Kidney epithelial cell (primary cell): Measurements from ENCODE around the gene C1QTNF4. TPM values are rescaled to one million over a fixed set of nuclear protein-coding genes. Genes with fewer than 3 reads are reported as not detected.
A peak's percentile ranks its signal among the peaks of the same experiment; 100 is the strongest.

ENCODE experiments used
- DNase-seq: peaks from one replicate; pipeline ENCODE4 v3.0.0-alpha.2; 2010; ENCODE audit warnings: low read depth
- H3K27me3 ChIP-seq: 2 replicates; pipeline ENCODE4 v1.6.0; 2011; ENCODE audit warnings: low read length; ENCODE audit not compliant: control insufficient read depth, insufficient read depth
- H3K36me3 ChIP-seq: 2 replicates; pipeline ENCODE4 v1.5.1; 2011; ENCODE audit warnings: low read length; ENCODE audit not compliant: control insufficient read depth, insufficient read depth
- H3K4me3 ChIP-seq: 2 replicates; pipeline ENCODE4 v1.5.1; 2011; ENCODE audit warnings: low read depth, mild to moderate bottlenecking, control low read depth, low read length
- total RNA-seq: library from RNA; depleted of rRNA; stranded (reverse); fragments of >200 nt; gene quantifications from 2 replicates; pipeline ENCODE4 v1.2.3, GENCODE V29; 2015
- TF ChIP-seq, protein P1 (sequence below): IDR thresholded peaks from 2 replicates; pipeline ENCODE4 v1.5.1; 2011; ENCODE audit warnings: mild to moderate bottlenecking, moderate library complexity, low read length, control low read depth, inconsistent platforms; ENCODE audit not compliant: insufficient read depth, poor library complexity, severe bottlenecking

C1QTNF4 gene
- total RNA-seq, 1 donor from 2014 or later = 7.1 TPM

DNA sequence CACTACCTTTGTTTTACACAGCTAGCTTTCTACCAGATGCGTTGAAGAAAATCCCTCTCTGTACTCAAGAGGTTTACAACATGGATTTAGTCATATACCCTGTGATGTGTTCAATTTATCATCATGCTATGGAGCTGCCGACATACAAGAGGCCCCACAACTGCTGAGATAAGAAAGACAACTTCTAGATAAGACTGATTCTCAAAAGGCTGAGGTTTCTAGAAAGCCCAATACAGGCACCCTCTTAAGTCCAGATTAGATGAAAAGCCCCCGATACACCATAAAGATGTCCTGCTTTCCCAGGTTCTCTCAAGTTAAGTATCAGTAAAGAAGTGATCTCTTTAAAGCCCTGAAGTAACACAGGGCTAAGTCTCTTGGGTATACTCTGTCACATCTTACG, 33.8 kb upstream of the C1QTNF4 start:
- Histone ChIP-seq H3K4me3 (no peak overlapping the region), H3K36me3 (peaks cover 1% of the 10 kb centered on the region), H3K27me3 (no peaks in the 10 kb centered on the region)
- DNase-seq = no peak
- TF ChIP-seq, protein P1, sequence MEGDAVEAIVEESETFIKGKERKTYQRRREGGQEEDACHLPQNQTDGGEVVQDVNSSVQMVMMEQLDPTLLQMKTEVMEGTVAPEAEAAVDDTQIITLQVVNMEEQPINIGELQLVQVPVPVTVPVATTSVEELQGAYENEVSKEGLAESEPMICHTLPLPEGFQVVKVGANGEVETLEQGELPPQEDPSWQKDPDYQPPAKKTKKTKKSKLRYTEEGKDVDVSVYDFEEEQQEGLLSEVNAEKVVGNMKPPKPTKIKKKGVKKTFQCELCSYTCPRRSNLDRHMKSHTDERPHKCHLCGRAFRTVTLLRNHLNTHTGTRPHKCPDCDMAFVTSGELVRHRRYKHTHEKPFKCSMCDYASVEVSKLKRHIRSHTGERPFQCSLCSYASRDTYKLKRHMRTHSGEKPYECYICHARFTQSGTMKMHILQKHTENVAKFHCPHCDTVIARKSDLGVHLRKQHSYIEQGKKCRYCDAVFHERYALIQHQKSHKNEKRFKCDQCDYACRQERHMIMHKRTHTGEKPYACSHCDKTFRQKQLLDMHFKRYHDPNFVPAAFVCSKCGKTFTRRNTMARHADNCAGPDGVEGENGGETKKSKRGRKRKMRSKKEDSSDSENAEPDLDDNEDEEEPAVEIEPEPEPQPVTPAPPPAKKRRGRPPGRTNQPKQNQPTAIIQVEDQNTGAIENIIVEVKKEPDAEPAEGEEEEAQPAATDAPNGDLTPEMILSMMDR = no peak

DNA sequence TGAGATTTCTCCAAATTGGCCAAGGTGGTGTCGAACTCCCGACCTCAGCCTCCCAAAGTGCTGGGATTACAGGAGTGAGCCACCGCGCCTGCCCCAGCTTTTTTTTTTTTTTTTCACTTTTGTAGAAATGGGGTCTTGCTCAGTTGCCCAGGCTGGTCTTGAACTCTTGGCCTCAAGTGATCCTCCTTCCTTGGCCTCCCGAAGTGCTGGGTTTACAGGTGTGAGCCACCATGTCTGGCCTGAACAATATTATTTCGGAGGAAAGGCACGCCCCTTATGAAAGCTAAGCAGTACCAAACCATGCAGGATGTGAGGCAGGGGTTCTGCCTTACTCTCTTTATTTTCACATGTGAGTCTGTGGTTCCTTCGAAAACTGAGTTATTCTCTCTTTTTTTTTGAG, 32.0 kb upstream of the C1QTNF4 start:
- TF ChIP-seq, protein P1 = no peak
- H3K27me3 ChIP-seq = no peaks in the 10 kb centered on the region
- DNase-seq = no peak
- peaks cover 2% of the 10 kb centered on the region for H3K36me3 ChIP-seq
- no peak overlapping the region for H3K4me3 ChIP-seq

DNA sequence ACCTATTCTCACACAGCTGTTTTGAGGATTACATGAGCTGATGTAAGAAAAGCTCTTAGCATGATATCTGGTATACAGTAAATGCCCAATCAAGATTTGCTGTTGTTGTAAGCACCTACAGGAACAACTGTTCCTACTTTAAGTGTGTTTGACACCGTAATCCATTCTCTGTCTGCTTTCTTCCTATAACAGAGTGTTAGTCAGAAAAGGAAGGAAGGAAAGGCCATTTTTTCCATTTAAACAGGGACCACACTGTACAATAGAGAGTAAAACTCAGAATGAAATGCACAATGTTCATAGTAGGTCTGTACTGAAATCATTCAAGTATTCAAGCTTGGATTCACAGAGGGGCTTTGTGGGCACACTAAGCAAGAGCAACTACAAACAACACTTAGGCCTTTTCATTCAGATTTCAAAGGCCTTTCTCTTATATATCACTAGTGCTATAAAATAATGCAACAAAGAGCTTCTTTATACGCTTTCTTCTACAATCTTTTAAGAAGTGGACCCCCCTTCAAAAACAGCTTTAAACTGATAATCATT, 26.7 kb upstream of the C1QTNF4 start:
- TF ChIP-seq, protein P1 = no peak
- Histone ChIP-seq H3K4me3 (no peak overlapping the region), H3K36me3 (peaks cover 2% of the 10 kb centered on the region), H3K27me3 (no peaks in the 10 kb centered on the region)
- no peak for DNase-seq

DNA sequence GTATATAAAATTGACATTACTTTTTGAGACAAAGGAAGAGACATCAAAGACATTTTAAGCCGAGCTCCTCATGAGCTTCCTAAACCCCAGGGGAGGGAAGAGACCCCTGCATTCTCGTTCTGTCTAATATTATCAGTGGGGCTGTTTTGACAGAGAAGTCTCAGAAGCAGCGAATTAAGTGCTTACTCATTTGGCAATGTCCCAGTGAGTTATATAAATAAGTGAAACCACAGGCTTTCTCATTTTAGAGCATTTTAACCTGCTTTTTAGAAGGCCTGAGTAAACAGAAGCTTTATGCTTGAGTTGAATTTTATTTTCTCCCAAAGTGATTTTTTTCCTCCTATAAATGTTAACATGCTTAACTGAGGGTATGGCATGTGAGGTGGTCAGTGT, 23.2 kb upstream of the C1QTNF4 start:
- TF ChIP-seq, protein P1 = no peak
- DNase-seq = no peak
- H3K36me3 ChIP-seq = peaks cover 1% of the 10 kb centered on the region

DNA sequence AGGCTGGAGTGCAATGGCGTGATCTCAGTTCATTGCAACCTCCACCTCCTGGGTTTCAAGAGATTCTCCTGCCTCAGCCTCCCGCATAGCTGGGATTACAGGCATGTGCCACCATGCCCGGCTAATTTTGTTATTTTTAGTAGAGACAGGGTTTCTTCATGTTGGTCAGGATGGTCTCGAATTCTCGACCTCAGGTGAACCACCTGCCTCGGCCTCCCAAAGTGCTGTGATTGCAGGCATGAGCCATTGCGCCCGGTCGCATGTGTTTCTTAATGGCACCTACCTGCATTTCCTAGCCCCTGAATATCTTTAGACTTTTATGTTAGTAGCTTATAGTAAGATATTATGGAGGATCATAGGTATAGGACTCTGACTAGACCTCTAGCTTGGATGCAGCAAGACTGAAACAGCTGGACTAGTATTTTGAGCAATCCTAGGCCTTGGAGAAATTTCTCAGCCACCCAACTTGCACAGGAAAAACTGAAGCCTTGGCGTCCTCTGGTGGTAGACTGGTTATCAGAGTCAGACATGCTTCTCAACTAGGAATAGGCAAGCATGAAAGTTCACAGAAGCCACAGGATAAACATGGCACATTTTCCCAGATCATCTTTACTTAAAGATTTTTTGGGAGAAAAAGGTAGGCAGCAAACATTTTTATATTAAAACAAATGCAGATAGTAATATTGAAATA, 22.7 kb upstream of the C1QTNF4 start:
- no peak overlapping the region for H3K4me3 ChIP-seq
- H3K36me3 ChIP-seq = peaks cover 1% of the 10 kb centered on the region
- TF ChIP-seq, protein P1 = peak; percentile 82
- no peak for DNase-seq
- H3K27me3 ChIP-seq = no peaks in the 10 kb centered on the region

More for the DNA sequence above, 23.2 kb upstream of the C1QTNF4 start:
- no peaks in the 10 kb centered on the region for H3K27me3 ChIP-seq
- no peak overlapping the region for H3K4me3 ChIP-seq

DNA sequence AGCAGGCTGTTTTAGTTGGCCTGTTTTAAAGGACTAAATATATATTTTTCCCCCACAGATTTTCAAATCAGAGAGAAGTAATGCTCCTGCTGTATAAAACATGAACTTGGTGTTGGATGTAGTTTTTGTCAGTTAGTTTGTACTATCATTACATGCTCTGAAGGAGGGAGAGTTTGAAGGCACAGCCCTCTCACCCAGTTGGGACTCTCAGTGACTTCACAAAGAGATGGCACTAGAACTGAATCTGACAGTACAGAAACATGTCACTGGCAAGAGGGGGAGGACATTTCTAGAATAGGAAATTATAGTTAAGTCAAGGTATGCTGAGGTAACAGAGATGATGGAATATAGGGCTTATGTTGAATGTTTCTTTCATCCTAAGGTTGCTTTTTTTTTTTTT, 21.0 kb upstream of the C1QTNF4 start:
- Histone ChIP-seq H3K27me3 (no peaks in the 10 kb centered on the region), H3K4me3 (no peak overlapping the region), H3K36me3 (no peaks in the 10 kb centered on the region)
- TF ChIP-seq, protein P1 = no peak
- DNase-seq = no peak
